HG03095 (cell line): ENCODE data around the gene CREB5.

Source experiments
- ATAC-seq: cut with Tn5 transposase; IDR thresholded peaks from one replicate; pipeline ENCODE4 v1.9.1; 2021; ENCODE audit warnings: moderate library complexity; ENCODE audit not compliant: unreplicated experiment

The CREB5 gene

DNA sequence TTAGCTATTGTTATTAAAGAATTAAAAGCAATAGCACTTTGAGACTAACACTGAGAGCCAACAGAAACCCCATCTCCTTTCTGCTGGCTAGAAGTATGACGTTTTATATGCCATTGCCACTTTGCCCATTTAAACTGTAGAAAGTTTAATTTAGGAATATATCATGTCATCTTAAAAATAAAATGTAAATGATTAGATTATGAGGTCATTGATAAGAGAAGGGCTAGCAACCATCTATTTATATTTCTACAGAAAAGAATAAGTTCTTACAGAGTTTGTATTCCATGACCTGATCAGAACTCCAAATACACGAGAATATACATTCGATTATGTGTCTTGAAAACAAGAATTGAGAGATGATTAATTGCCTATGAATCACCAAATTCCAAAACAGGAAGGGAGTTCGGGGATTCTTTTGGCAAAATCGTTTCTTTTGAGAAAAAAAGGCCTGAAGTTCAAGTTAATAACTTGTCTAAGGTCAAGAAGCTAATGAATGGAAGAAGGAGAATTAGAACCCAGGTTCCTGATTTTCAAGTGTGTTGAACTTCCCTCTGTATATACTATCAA lies 318.9 kb downstream of the CREB5 start:
- no peak for ATAC-seq

DNA sequence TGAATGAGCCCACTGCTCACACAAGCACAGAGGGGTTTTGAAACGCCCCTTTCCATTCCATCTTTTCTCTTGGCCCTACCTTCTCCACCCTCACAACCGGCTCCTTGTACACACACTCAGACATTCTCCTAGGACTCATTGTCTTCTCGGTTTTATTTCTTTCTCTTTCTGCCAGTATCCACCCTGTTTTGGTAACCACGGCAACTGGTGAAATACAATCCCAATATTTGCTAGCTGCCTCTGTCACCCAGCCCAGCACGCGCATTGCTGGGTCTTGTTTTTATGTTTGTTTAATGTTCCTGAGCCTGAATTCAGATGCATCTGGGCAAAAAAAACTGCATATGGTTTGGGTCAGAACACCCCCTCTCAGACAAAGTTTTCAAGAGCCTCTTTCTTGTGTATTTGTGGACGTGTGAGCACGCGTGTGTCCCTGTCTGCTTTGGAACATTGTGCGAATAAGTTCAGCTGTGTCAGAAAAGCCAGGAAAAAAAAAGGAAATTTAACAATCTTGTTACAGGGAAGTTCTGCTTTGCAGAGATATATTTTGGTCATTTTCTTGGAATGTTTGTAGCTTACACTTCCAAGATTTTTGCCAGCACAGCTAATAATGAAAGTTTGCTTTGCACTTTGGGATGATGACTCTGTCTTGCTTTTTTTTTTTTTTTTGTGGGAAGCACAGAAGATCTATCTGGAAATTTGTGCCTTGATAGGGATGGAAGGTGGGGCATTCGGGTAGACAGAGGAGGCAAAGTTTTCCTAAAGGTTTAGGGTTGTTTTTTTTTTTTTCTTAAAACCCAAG lies 320.0 kb downstream of the CREB5 start:
- no peak for ATAC-seq

DNA sequence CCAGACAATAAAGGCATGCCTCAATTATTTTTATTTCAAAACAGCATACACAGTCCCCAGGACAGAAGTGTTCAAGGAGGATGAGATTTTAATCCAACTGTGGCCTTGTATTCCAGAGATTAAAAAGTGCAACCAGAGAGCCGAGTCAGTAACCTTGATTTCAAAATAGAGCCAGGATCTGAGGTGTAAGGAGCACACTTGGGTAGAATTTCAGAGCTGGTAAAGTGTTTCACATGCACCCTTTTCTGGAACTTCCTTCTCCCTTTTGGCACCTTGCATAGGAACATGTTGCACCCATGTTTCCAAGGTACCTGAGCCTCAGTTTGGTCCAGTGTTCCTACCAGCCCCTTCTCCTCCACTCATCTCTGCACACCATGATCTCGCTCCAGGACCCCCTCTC lies 320.7 kb downstream of the CREB5 start:
- ATAC-seq, result no peak

- no peak for ATAC-seq
These were observed 326.1 kb downstream of the CREB5 start for GRCh38 chr7:28738412-28738811.

DNA sequence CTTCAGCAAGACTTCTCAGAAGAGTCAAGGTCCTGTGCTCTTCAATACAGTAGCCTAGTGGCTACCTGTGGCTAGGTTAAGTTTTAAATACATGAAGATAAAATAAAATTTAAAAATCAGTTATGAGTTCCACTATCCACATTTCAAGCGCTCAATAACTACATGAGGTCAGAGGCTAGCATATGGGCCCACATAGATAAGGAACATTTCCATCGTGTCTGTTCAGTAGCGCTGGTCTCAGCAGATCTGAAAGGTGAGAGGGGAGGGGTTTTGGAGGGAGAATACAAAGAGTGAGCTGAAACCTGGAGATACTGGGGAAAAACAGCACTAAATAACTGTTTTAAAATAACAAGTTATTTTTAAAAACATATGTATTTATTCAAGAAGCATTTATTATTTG lies 326.8 kb downstream of the CREB5 start:
- ATAC-seq, result no peak

- ATAC-seq, result no peak
These were observed 327.5 kb downstream of the CREB5 start for GRCh38 chr7:28739826-28740225.

GRCh38 chr7:28744951-28745350 lies 332.6 kb downstream of the CREB5 start:
- ATAC-seq, result no peak

DNA sequence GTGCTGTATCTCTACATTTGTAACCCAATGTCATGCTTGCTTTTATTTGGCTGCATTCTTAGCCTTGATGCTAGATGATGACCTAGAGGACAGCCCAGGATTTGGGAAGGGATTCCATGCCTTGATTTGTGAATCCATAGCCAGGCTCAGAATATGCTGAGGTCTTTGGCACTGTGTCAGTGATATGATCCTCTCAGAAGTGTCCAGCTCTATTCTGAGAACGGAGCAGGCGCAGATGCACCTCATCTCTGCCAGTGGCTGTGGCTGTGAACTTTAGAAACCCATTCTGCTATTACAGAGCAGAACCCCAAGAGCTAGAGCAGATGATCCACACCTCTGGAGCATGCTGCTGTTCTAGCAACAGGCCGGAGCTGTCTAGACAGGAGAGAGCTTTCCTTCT lies 333.0 kb downstream of the CREB5 start:
- ATAC-seq, result no peak

GRCh38 chr7:28747404-28747803 lies 335.1 kb downstream of the CREB5 start:
- no peak for ATAC-seq

DNA sequence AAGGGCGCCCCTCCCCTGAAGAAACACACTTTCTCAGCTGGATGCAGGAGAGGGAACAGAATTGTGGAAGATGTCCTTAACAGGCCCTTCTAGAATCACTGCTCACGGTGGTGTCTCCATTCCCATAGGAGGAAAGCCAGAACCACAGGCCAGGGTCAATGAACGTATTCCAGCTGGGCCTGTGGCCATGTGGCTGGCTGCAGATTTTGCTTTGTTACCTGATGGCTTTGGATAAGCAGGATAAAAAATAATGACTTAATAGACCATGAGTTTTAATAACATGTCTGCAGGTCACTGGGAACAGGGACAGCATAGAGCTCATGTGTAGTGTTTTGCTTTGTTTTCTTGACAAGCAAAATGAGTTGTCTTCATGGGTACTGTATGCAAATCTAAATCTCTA lies 335.5 kb downstream of the CREB5 start:
- ATAC-seq, result no peak

- ATAC-seq, result no peak
These were observed 336.0 kb downstream of the CREB5 start for GRCh38 chr7:28748346-28748745.

DNA sequence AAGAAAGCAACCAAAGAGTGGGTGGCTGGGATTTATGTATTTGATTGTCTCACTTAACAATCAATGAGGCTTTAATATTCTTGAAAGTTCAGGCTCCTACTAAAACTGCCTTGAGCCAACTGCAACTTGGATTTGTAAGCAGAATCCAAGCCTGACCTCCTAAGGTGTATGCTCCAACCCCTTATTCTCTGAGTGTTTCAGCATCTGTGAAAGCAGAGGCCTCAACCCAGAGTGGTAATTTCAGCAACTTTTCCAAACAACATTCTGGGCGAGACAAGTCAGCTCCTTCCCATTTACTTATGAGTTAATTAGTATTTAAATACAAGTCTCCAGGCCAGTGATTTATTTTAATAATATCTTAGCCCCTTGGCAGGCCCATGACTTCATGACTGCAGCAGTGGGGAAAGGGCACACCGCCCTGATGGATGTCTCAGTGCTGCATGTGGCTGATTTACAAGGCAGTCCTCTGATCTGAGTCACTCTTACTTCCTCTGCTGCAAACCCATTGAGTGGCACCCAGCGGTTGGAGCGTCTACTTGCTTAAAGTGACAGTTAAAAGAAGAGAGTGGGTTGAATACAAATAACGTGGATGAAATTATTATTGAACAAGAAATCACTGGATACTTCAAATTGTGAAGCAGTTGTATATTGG lies 336.7 kb downstream of the CREB5 start:
- peak; percentile 78 for ATAC-seq

DNA sequence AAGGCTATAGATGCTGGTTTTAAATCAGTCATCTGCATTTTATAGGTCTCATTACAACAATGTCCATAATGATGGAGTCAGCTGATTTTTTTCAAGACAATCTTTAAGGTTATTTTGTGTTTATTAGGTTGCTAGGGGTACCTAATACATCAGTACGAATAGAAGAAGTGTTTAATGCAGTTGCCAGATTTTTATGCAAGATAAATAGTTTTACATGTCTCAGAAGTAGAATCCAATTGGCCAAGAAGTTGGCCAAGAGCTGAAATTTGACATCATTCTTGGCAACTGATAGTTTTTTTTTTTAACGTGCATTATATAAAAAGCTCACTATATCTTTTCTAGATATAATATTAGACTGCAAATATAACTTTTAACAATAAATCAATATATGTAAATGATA lies 337.3 kb downstream of the CREB5 start:
- no peak for ATAC-seq

- no peak for ATAC-seq
These were observed 338.7 kb downstream of the CREB5 start for GRCh38 chr7:28750981-28751380.

DNA sequence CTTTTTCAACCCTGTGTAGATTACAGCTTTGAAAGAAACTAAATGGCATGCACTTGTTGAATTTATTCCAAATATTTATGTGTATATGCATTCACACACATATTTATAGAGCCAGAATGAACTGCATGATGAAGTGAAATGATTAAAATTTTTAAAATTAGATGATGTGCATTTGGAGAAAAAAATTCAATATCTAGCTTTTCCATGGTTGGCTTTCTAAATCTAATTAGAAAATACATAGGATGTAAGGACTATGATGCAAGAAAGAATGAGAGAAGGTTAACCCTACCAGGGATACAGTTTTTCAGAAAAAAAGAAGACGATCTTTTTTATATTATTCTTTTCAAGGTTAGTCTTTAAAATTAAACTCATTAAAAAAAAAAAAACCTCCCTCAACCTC lies 341.3 kb downstream of the CREB5 start:
- no peak for ATAC-seq

DNA sequence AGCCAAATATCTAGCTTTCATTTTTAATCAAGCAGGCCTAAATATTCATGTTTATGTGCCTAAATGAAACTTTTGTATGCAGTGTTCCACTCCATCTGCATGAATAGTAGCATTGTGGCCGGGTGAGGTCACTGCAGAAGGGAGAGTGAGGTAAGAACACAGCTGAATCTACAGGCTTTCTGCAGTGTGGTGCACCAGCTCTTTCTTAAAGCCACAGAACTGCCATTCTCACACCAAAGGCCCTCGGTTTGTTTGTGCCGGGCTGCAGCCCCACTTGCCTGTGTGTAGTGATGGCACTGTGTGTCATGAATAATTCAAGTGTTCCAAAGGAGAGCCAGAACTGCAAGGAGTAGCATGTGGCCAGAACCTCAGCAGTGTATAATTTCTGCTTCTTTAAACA lies 341.7 kb downstream of the CREB5 start:
- no peak for ATAC-seq

GRCh38 chr7:28754447-28754846 lies 342.1 kb downstream of the CREB5 start:
- ATAC-seq, result no peak

DNA sequence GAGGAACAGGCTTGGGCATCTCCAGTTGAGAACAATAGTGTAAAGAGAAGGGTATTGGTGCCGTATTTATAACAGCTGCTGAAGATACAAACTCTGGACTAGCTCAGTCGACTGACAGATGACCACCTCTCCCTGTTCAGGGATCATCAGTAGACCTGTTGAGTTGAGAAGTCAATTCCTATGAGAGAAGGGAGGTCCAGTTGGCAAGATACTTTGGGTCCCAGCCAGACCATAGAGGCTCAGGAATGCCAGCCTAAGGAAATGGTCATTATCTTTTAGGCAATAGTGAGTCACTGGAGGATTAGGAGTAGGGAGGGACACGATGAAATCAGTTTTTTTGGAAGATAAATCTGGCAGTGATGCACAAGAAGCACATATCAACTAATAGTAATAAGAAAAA lies 342.9 kb downstream of the CREB5 start:
- ATAC-seq, result no peak

GRCh38 chr7:28758186-28758585 lies 345.9 kb downstream of the CREB5 start:
- ATAC-seq, result no peak

DNA sequence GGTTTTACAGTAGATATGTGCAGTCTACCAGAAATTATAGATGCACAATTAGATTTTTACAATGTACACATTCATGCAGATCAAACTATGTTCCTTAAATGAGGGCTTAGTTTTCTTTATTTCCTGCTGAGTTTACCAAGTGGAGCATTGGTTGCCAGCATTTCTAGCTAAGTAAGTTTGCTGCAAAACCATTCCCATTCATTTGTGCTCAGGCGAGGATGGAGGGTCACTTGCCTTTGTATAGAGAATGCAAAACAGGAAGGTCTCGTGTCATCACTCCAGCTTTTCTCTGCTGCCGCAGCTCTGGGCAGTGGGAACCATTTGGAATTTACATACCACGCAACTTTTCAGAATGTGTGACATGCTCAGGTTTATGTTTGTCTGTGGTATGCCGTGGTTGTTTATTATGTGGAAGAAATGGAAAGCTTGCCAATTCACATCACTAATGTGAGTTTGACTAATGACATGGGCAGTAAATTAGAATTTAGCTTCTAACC lies 347.2 kb downstream of the CREB5 start:
- no peak for ATAC-seq

- no peak for ATAC-seq
These were observed 349.2 kb downstream of the CREB5 start for GRCh38 chr7:28761505-28761904.

- no peak for ATAC-seq
These were observed 350.3 kb downstream of the CREB5 start for GRCh38 chr7:28762651-28763050.
